ENCODE results near the gene KCNIP4.

DNA sequence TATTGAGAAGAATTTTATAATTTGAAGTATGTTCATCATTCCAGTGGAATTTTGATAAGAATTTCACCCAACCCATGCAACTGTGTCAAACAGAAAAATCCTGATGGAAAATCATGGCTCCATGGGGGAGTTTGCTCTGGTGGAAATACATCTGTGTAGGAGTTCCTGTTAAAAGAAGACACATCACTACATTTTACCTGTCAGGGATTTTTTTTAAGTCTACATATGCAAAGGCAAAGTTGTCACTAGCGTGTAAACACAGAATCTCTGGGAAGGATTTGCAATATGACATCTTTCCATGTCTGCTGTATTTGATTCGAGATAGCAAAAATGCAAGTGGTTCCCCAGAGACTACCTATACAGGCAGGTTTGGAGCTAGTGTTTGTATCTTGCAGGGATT, 581.0 kb downstream of the KCNIP4 start:
- TF ChIP-seq, protein P1, sequence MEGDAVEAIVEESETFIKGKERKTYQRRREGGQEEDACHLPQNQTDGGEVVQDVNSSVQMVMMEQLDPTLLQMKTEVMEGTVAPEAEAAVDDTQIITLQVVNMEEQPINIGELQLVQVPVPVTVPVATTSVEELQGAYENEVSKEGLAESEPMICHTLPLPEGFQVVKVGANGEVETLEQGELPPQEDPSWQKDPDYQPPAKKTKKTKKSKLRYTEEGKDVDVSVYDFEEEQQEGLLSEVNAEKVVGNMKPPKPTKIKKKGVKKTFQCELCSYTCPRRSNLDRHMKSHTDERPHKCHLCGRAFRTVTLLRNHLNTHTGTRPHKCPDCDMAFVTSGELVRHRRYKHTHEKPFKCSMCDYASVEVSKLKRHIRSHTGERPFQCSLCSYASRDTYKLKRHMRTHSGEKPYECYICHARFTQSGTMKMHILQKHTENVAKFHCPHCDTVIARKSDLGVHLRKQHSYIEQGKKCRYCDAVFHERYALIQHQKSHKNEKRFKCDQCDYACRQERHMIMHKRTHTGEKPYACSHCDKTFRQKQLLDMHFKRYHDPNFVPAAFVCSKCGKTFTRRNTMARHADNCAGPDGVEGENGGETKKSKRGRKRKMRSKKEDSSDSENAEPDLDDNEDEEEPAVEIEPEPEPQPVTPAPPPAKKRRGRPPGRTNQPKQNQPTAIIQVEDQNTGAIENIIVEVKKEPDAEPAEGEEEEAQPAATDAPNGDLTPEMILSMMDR (IDR thresholded peaks at IDR 0.05), result no peak
- TF ChIP-seq POLR2A (IDR thresholded peaks at IDR 0.05) (no peak), EP300 (IDR thresholded peaks at IDR 0.05) (no peak)

Data from tibial nerve (tissue), 4 donors.